Cardiac muscle cell (in vitro differentiated cells and primary cell): ENCODE measurements around the gene CCDC12. TPM values are rescaled to one million over a fixed set of nuclear protein-coding genes. Genes with fewer than 3 reads are reported as not detected.

Experiments used
- DNase-seq, 2 donors: peaks; one replicate each; pipeline versions ENCODE4 v3.0.0 to v3.0.0-alpha.2; 2010 to 2017; ENCODE audit warnings: low read depth in 1 of 2, low spot score in 1 of 2
- H3K27ac ChIP-seq: fragments of 200-600 bp; sonication (generic); 2 replicates; pipeline ENCODE4 v1.5.1; 2016
- H3K27me3 ChIP-seq: fragments of 200-600 bp; sonication (generic); 2 replicates; pipeline ENCODE4 v1.6.0; 2016; ENCODE audit warnings: control low read depth
- H3K36me3 ChIP-seq: fragments of 200-600 bp; sonication (generic); 2 replicates; pipeline ENCODE4 v1.5.1; 2016; ENCODE audit warnings: control low read depth
- H3K4me1 ChIP-seq: fragments of 200-600 bp; sonication (generic); 2 replicates; pipeline ENCODE4 v1.8.1; 2017; ENCODE audit warnings: low read depth, mild to moderate bottlenecking, mixed run types
- H3K4me3 ChIP-seq: fragments of 200-600 bp; sonication (generic); 2 replicates; pipeline ENCODE4 v1.5.1; 2016; ENCODE audit warnings: mild to moderate bottlenecking
- H3K9me3 ChIP-seq: fragments of 200-600 bp; sonication (generic); 2 replicates; pipeline ENCODE4 v1.5.1; 2017; ENCODE audit warnings: low read depth, mild to moderate bottlenecking, control low read depth
- CTCF ChIP-seq: IDR thresholded peaks from 2 replicates; pipeline ENCODE4 v1.5.1; 2012; ENCODE audit warnings: low read depth, mild to moderate bottlenecking, low read length
- polyA plus RNA-seq: library from polyadenylated mRNA; unstranded; fragments of >200 nt; fragmentation: Nextera tagmentation; extraction: Ambion mirVana; gene quantifications from 2 replicates; pipeline ENCODE4 v1.2.1, GENCODE V29; 2016
- total RNA-seq: library from RNA; depleted of rRNA; stranded (reverse); fragments of >200 nt; gene quantifications from 2 replicates; pipeline ENCODE4 v1.2.3, GENCODE V29; 2016

CCDC12 gene
- total and polyA plus RNA-seq, 2 experiments from 2014 or later, result 53.8 to 73.1 TPM

GRCh38 chr3:47007001-47007400 is 30.5 kb upstream of the CCDC12 start:
- Histone ChIP-seq H3K4me1 (no peaks in the 10 kb centered on the region), H3K27me3 (no peaks in the 10 kb centered on the region), H3K9me3 (no peaks in the 10 kb centered on the region), H3K4me3 (no peak overlapping the region), H3K27ac (no peak overlapping the region), H3K36me3 (no peaks in the 10 kb centered on the region)
- no peak for TF ChIP-seq CTCF
- no peak for DNase-seq

GRCh38 chr3:47006145-47006651 is 29.7 kb upstream of the CCDC12 start:
- TF ChIP-seq CTCF, result no peak
- no peaks in the 10 kb centered on the region for H3K27me3 ChIP-seq
- H3K4me1 ChIP-seq, result no peaks in the 10 kb centered on the region
- H3K27ac ChIP-seq, result no peak overlapping the region
- no peaks in the 10 kb centered on the region for H3K9me3 ChIP-seq
- no peaks in the 10 kb centered on the region for H3K36me3 ChIP-seq
- no peak overlapping the region for H3K4me3 ChIP-seq
- DNase-seq, result no peak

GRCh38 chr3:47005212-47006144 is 28.9 kb upstream of the CCDC12 start:
- Histone ChIP-seq H3K36me3 (no peaks in the 10 kb centered on the region), H3K27ac (no peak overlapping the region), H3K9me3 (no peaks in the 10 kb centered on the region), H3K27me3 (no peaks in the 10 kb centered on the region), H3K4me1 (no peaks in the 10 kb centered on the region), H3K4me3 (no peak overlapping the region)
- DNase-seq, result no peak
- TF ChIP-seq CTCF, result no peak

GRCh38 chr3:47004369-47005211 is 28.0 kb upstream of the CCDC12 start:
- Histone ChIP-seq H3K36me3 (no peaks in the 10 kb centered on the region), H3K27ac (no peak overlapping the region), H3K4me3 (no peak overlapping the region), H3K9me3 (no peaks in the 10 kb centered on the region), H3K4me1 (no peaks in the 10 kb centered on the region), H3K27me3 (no peaks in the 10 kb centered on the region)
- TF ChIP-seq CTCF, result no peak
- no peak for DNase-seq

GRCh38 chr3:47003461-47004368 is 27.2 kb upstream of the CCDC12 start:
- Histone ChIP-seq H3K9me3 (no peaks in the 10 kb centered on the region), H3K4me1 (no peaks in the 10 kb centered on the region), H3K36me3 (no peaks in the 10 kb centered on the region), H3K27ac (no peak overlapping the region), H3K27me3 (no peaks in the 10 kb centered on the region), H3K4me3 (no peak overlapping the region)
- TF ChIP-seq CTCF, result no peak
- no peak for DNase-seq
